ENCODE results near the gene GNA14. TPM values are rescaled to one million over a fixed set of nuclear protein-coding genes. Genes with fewer than 3 reads are reported as not detected.

The GNA14 gene
- total RNA-seq, 1 experiment from 2014 or later: not detected

GRCh38 chr9:77614645-77615044 lies 33.5 kb downstream of the GNA14 start:
- Mint-ChIP-seq H3K36me3 (ENCODE audit: insufficient read depth, unreplicated experiment) (no peaks in the 10 kb centered on the region), H3K27ac (ENCODE audit: low read depth, unreplicated experiment) (no peak overlapping the region), H3K27me3 (ENCODE audit: insufficient read depth, unreplicated experiment) (peaks cover 27% of the 10 kb centered on the region), H3K4me1 (ENCODE audit: insufficient read depth, unreplicated experiment) (no peaks in the 10 kb centered on the region), H3K9me3 (ENCODE audit: unreplicated experiment) (no peaks in the 10 kb centered on the region), H3K4me3 (ENCODE audit: unreplicated experiment) (no peak overlapping the region)
- no peak for DNase-seq (ENCODE audit: unreplicated experiment)
- CTCF ChIA-PET: interaction anchor here (0.7 kb wide), 1 partner anchor 29 kb away, joined by 3 read pairs; no protein-coding TSS in a partner anchor
- POLR2A ChIA-PET: interaction anchor here (0.7 kb wide), 1 partner anchor 1553 kb away, joined by 3 read pairs; no protein-coding TSS in a partner anchor
- intact Hi-C loops (cut with micrococcal nuclease): no loop called here
- no TSS peak for BruUV-seq (replicated peaks)
- no peak for TF ChIP-seq CTCF (IDR thresholded peaks at IDR 0.05; ENCODE audit: unreplicated experiment)

GRCh38 chr9:77606526-77606925 lies 41.6 kb downstream of the GNA14 start:
- DNase-seq (ENCODE audit: unreplicated experiment): no peak
- no peak overlapping the region for H3K27ac Mint-ChIP-seq (ENCODE audit: low read depth, unreplicated experiment)
- H3K9me3 Mint-ChIP-seq (ENCODE audit: unreplicated experiment): no peaks in the 10 kb centered on the region
- intact Hi-C loops (cut with micrococcal nuclease): no loop called here
- TF ChIP-seq CTCF (IDR thresholded peaks at IDR 0.05; ENCODE audit: unreplicated experiment): no peak
- ChIA-PET POLR2A (no interaction called here), CTCF (no interaction called here)
- H3K4me1 Mint-ChIP-seq (ENCODE audit: insufficient read depth, unreplicated experiment): no peaks in the 10 kb centered on the region
- H3K36me3 Mint-ChIP-seq (ENCODE audit: insufficient read depth, unreplicated experiment): no peaks in the 10 kb centered on the region
- H3K4me3 Mint-ChIP-seq (ENCODE audit: unreplicated experiment): no peak overlapping the region
- no TSS peak for BruUV-seq (replicated peaks)
- H3K27me3 Mint-ChIP-seq (ENCODE audit: insufficient read depth, unreplicated experiment): peaks cover 26% of the 10 kb centered on the region

DNA sequence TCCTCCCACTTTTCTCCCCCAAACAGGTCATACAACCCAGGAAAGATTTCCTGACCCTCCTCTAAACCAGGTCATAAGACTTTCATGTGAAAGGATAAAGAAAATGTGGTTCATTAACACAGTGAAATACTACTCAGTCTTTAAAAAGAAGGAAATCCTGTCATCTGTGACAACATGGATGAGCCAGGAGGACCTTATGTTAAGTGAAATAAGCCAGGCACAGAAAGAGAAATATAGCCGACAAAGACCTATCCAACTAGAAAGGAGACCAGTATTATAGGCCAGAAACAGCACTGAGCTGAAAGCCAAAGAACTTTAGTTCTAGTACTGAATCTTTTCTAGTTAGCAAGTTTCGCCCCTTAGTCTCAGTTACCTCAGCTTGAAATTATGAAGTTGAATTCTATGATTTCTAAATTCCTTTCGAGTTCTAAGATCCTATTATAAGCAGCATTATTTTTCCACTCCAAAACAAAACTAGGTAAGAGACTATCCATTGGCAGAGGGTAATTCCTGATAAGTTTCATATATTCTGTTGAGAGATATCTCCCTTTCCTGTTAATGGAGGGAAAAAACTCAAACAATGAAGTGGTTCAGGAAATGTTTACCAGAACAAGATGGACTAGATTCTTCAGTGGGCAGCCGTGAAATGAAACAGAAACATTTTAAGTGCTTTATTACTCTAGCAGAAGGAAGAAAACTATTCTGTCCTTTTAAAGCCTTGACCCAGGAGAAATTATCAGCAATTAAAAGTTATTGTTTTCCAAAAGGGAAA lies 42.5 kb downstream of the GNA14 start:
- CTCF ChIA-PET: no interaction called here
- DNase-seq (ENCODE audit: unreplicated experiment): no peak

GRCh38 chr9:77604316-77604715 lies 43.8 kb downstream of the GNA14 start:
- DNase-seq (ENCODE audit: unreplicated experiment): no peak
- no TSS peak for BruUV-seq (replicated peaks)
- Mint-ChIP-seq H3K9me3 (ENCODE audit: unreplicated experiment) (no peaks in the 10 kb centered on the region), H3K4me3 (ENCODE audit: unreplicated experiment) (no peak overlapping the region), H3K27ac (ENCODE audit: low read depth, unreplicated experiment) (no peak overlapping the region), H3K36me3 (ENCODE audit: insufficient read depth, unreplicated experiment) (no peaks in the 10 kb centered on the region), H3K27me3 (ENCODE audit: insufficient read depth, unreplicated experiment) (peaks cover 6% of the 10 kb centered on the region), H3K4me1 (ENCODE audit: insufficient read depth, unreplicated experiment) (no peaks in the 10 kb centered on the region)
- intact Hi-C loops (cut with micrococcal nuclease): no loop called here
- CTCF ChIA-PET: interaction anchor here (0.7 kb wide), 1 partner anchor 444 kb away, joined by 3 read pairs; no protein-coding TSS in a partner anchor
- POLR2A ChIA-PET: no interaction called here
- TF ChIP-seq CTCF (IDR thresholded peaks at IDR 0.05; ENCODE audit: unreplicated experiment): no peak

More for the DNA sequence above, 42.5 kb downstream of the GNA14 start:
- H3K27ac Mint-ChIP-seq (ENCODE audit: low read depth, unreplicated experiment): no peak overlapping the region
- H3K4me1 Mint-ChIP-seq (ENCODE audit: insufficient read depth, unreplicated experiment): no peaks in the 10 kb centered on the region
- H3K9me3 Mint-ChIP-seq (ENCODE audit: unreplicated experiment): no peaks in the 10 kb centered on the region
- TF ChIP-seq CTCF (IDR thresholded peaks at IDR 0.05; ENCODE audit: unreplicated experiment): no peak
- H3K27me3 Mint-ChIP-seq (ENCODE audit: insufficient read depth, unreplicated experiment): peaks cover 19% of the 10 kb centered on the region
- no peaks in the 10 kb centered on the region for H3K36me3 Mint-ChIP-seq (ENCODE audit: insufficient read depth, unreplicated experiment)
- POLR2A ChIA-PET: no interaction called here
- no TSS peak for BruUV-seq (replicated peaks)
- no peak overlapping the region for H3K4me3 Mint-ChIP-seq (ENCODE audit: unreplicated experiment)
- intact Hi-C loops (cut with micrococcal nuclease): no loop called here

Measured in MCF 10A (cell line).